Testis (tissue), 3 donors: ENCODE results near the gene TEAD1. TPM values are rescaled to one million over a fixed set of nuclear protein-coding genes. Genes with fewer than 3 reads are reported as not detected.

Source experiments
- DNase-seq: peaks from one replicate; pipeline ENCODE4 v3.0.0-alpha.2; 2019
- H3K27ac ChIP-seq, 2 donors: fragments of 200-600 bp; sonication (generic); one replicate each; pipeline ENCODE4 v1.5.1; 2019
- H3K27me3 ChIP-seq: fragments of 200-600 bp; sonication (generic); one replicate; pipeline ENCODE4 v1.5.1; 2019
- H3K36me3 ChIP-seq: fragments of 200-600 bp; sonication (generic); one replicate; pipeline ENCODE4 v1.5.1; 2017; ENCODE audit warnings: low read depth; ENCODE audit errors: missing control alignments
- H3K4me1 ChIP-seq: fragments of 200-600 bp; sonication (generic); one replicate; pipeline ENCODE4 v1.5.1; 2019
- H3K4me3 ChIP-seq, 2 donors: fragments of 200-600 bp; sonication (generic); one replicate each; pipeline ENCODE4 v1.5.1; 2017 to 2019
- H3K9me3 ChIP-seq: fragments of 200-600 bp; sonication (generic); one replicate; pipeline ENCODE4 v1.5.1; 2017
- POLR2A ChIP-seq: fragments of 450-650 bp; IDR thresholded peaks from one replicate; pipeline ENCODE4 v1.6.1; 2017; ENCODE audit warnings: antibody characterized with exemption, mild to moderate bottlenecking, moderate library complexity
- WGBS, 2 donors: methylation state at CpG; one replicate each; pipeline ENCODE4 v1.1.5; 2018; 5-methylcytosine and 5-hydroxymethylcytosine counted together
- intact Hi-C: fragments of 100-400 bp; cut with DNase I; formaldehyde crosslinking; loops from one replicate; pipeline ENCODE4 v1.15.1; 2023; ENCODE audit warnings: low total_unique reads
- polyA plus RNA-seq: library from polyadenylated mRNA; stranded (reverse); fragments of 350-450 nt; fragmentation: Illumina TruSeq; extraction: RNeasy Lipid Tissue Mini Kit (QIAGEN cat#74804); gene quantifications from one replicate; pipeline ENCODE4 v1.2.3, GENCODE V29; 2014; ENCODE audit warnings: low read depth, low replicate concordance; ENCODE audit not compliant: insufficient read depth
- total RNA-seq, 2 donors: library from RNA; depleted of rRNA; stranded (reverse); fragments of >200 nt; gene quantifications; one replicate each; pipeline ENCODE4 v1.2.3, GENCODE V29; 2016
- TF ChIP-seq, protein P1 (sequence below), 3 experiments: fragments of 450-650 bp in 2 of 3; fragments of 200-600 bp in 1 of 3; sonication (generic) in 1 of 3; IDR thresholded peaks; one replicate each; pipeline ENCODE4 v1.5.1; 2016 to 2019; ENCODE audit warnings: antibody characterized with exemption in 3 of 3, mild to moderate bottlenecking in 2 of 3, moderate library complexity in 1 of 3

Gene TEAD1
- total and polyA plus RNA-seq, 3 donors from 2014 or later: 24.6 to 78.1 (median 63.5) TPM

GRCh38 chr11:12682288-12682687 lies 8.1 kb downstream of the TEAD1 start:
- DNase-seq: no peak
- intact Hi-C loops: no loop called here
- TF ChIP-seq, protein P1, sequence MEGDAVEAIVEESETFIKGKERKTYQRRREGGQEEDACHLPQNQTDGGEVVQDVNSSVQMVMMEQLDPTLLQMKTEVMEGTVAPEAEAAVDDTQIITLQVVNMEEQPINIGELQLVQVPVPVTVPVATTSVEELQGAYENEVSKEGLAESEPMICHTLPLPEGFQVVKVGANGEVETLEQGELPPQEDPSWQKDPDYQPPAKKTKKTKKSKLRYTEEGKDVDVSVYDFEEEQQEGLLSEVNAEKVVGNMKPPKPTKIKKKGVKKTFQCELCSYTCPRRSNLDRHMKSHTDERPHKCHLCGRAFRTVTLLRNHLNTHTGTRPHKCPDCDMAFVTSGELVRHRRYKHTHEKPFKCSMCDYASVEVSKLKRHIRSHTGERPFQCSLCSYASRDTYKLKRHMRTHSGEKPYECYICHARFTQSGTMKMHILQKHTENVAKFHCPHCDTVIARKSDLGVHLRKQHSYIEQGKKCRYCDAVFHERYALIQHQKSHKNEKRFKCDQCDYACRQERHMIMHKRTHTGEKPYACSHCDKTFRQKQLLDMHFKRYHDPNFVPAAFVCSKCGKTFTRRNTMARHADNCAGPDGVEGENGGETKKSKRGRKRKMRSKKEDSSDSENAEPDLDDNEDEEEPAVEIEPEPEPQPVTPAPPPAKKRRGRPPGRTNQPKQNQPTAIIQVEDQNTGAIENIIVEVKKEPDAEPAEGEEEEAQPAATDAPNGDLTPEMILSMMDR (IDR thresholded peaks at IDR 0.05): no peak
- no peak for TF ChIP-seq POLR2A
- Histone ChIP-seq H3K4me3 (no peak overlapping the region), H3K27me3 (no peaks in the 10 kb centered on the region), H3K27ac (no peak overlapping the region), H3K4me1 (peaks cover 4% of the 10 kb centered on the region), H3K36me3 (no peaks in the 10 kb centered on the region), H3K9me3 (no peaks in the 10 kb centered on the region)
- 71 to 84% methylated on average over 8 of the region's 8 CpGs for WGBS, 2 donors

DNA sequence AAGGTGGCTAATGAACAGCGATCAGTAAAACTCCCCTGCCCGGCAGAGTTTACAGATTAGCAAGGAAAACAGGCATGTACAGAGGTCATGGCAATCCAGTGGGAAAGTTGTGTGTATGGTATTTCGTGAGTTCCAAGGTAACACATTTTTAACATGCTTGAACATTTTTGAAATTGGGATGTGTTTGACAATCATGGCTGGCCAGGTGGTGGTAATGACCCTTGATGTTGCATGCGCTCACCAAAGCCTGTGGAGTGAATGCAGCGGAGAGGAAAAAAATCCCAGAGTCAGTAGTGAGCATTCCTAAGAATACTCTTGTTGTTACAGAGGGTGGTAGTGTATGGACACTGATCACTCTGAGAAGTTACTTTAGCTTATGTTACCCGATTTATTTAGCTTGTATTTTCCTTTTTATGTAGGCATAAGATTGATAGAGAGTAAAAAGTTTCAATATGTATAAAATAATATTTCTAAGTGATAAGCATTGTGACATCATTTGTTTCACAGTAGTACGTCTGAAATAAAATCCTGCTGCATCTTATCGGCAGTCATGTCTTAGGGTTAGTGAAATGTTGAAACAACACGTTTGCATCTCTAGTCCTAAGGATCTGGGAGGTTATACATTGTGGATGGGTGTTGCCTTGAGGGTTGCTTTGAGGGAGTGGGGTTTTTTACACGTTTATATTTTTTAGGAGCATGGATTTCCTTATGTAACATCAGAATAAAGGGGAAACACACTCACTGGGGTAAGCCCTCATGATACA lies 8.7 kb downstream of the TEAD1 start:
- WGBS, 2 donors: 74 to 82% methylated on average over 10 of the region's 10 CpGs

DNA sequence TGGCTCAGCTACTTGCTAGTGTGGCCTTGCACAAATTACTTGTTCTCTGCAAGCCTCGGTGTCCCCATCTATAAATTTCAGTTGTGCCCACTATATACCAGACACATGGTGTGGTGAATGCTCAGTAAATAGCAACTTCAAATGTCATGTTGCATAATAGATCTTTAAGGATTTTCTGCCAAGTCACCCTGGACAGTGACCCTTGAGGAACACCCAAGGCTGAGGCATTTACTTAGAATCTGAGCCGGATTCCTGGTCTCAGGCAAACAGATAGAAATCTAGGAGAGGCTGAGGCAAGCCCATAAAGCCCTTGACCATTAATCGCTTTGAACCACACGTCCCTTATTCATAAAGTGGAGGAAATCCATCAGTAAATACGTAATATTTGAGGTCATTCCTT lies 9.7 kb downstream of the TEAD1 start:
- TF ChIP-seq, protein P1 (IDR thresholded peaks at IDR 0.05): no peak
- TF ChIP-seq POLR2A: no peak
- Histone ChIP-seq H3K36me3 (no peaks in the 10 kb centered on the region), H3K9me3 (no peaks in the 10 kb centered on the region), H3K4me3 (no peak overlapping the region), H3K4me1 (peaks cover 4% of the 10 kb centered on the region), H3K27me3 (no peaks in the 10 kb centered on the region), H3K27ac (no peak overlapping the region)
- no peak for DNase-seq
- intact Hi-C loops: no loop called here
- WGBS, 2 donors: 68 to 82% methylated on average over 5 of the region's 5 CpGs

More for the DNA sequence above, 8.7 kb downstream of the TEAD1 start:
- Histone ChIP-seq H3K4me3 (no peak overlapping the region), H3K4me1 (peaks cover 4% of the 10 kb centered on the region), H3K9me3 (no peaks in the 10 kb centered on the region), H3K27ac (no peak overlapping the region), H3K36me3 (no peaks in the 10 kb centered on the region), H3K27me3 (no peaks in the 10 kb centered on the region)
- DNase-seq: no peak
- TF ChIP-seq, protein P1 (IDR thresholded peaks at IDR 0.05): no peak
- no peak for TF ChIP-seq POLR2A
- intact Hi-C loops: no loop called here

DNA sequence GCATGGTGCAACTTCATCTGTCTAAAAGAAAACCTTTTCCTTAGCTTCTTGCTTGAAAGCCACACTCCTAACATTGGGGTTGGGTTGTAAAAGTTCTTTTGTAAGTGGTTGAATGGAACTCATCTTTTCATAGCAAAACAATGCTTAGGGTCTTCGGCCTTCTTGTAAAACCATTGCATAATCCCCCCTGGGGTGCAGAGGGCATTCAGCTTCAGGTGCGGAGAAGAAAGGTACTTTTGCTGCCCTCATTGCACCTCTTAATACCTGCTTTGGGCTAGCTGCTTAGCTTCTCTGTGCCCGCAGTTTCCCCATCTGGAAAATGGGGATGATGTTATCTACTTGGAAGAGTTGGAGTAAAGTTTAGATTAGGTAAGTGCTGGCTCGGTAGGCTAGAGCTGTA lies 10.1 kb downstream of the TEAD1 start:
- WGBS, 2 donors: 85 to 87% methylated on average over 4 of the region's 4 CpGs
- intact Hi-C loops: no loop called here

More for the DNA sequence above, 10.1 kb downstream of the TEAD1 start:
- TF ChIP-seq, protein P1 (IDR thresholded peaks at IDR 0.05): no peak
- no peak for TF ChIP-seq POLR2A
- no peak overlapping the region for H3K27ac ChIP-seq
- no peaks in the 10 kb centered on the region for H3K27me3 ChIP-seq
- H3K9me3 ChIP-seq: no peaks in the 10 kb centered on the region
- H3K4me3 ChIP-seq: no peak overlapping the region
- H3K4me1 ChIP-seq: peaks cover 4% of the 10 kb centered on the region
- DNase-seq: no peak
- no peaks in the 10 kb centered on the region for H3K36me3 ChIP-seq
